HepG2 (cell line): Measurements from ENCODE around the gene VEPH1. TPM values are rescaled to one million over a fixed set of nuclear protein-coding genes. Genes with fewer than 3 reads are reported as not detected.

ENCODE experiments used
- ATAC-seq: fragments of 200-7000 bp; cut with Tn5 transposase; 3 replicates; pipeline ENCODE4 v1.9.1; 2020; ENCODE audit warnings: mild to moderate bottlenecking, moderate library complexity
- BruUV-seq: library from RNA; stranded (reverse); fragments of 400-500 nt; replicated peaks from 2 replicates; lab custom pipeline; 2021; lab: Mats Ljungman, UMichigan
- CTCF ChIA-PET: fragments of 300-600 bp; formaldehyde crosslinking; extraction: SDS; loops from one replicate; lab custom pipeline; 2021; ENCODE audit warnings: low total read pairs, inconsistent platforms, low intra/inter-chr PET ratio; lab: Yijun Ruan, JAX
- POLR2A ChIA-PET: fragments of 350-600 bp; sonication (Branson Sonifier 250); formaldehyde crosslinking; loops from one replicate; lab custom pipeline; 2020; ENCODE audit warnings: antibody characterized with exemption, inconsistent platforms; lab: Yijun Ruan, JAX
- DNase-seq: peaks from one replicate; pipeline ENCODE4 v3.0.0-alpha.2; 2015; ENCODE audit warnings: low spot score
- FAIRE-seq: peaks from 3 replicates; lab custom pipeline; 2011; peaks lifted over from hg19 to GRCh38; lab: Jason Lieb, UNC
- H2AFZ ChIP-seq: one replicate; pipeline ENCODE4 v1.6.1; 2011; ENCODE audit warnings: low read length, inconsistent platforms
- H3K27ac ChIP-seq: fragments of 300-600 bp; 3 replicates; pipeline ENCODE4 v1.8.0; 2011; ENCODE audit warnings: mixed run types, mild to moderate bottlenecking, mixed read lengths, low read length, inconsistent platforms; ENCODE audit not compliant: insufficient read depth; ENCODE audit errors: extremely low read length
- H3K27me3 ChIP-seq, 2 experiments: fragments of 200-600 bp in 1 of 2; 2 replicates in 1 of 2; 3 replicates in 1 of 2; pipeline versions ENCODE4 v1.6.0 to v1.8.0; 2011; ENCODE audit warnings: low read length in 2 of 2, mild to moderate bottlenecking in 2 of 2, moderate library complexity in 2 of 2, inconsistent platforms in 1 of 2; ENCODE audit not compliant: insufficient read depth in 2 of 2, control insufficient read depth in 1 of 2
- H3K36me3 ChIP-seq, 2 experiments: fragments of 200-600 bp in 1 of 2; replicated peaks in 1 of 2; 2 replicates in 1 of 2; 3 replicates in 1 of 2; pipeline versions ENCODE4 v1.5.1 to v1.8.0; 2011; ENCODE audit warnings: low read length in 2 of 2, inconsistent platforms in 1 of 2; ENCODE audit not compliant: insufficient read depth in 2 of 2, control insufficient read depth in 1 of 2
- H3K4me1 ChIP-seq: 2 replicates; pipeline ENCODE4 v1.5.1; 2012; ENCODE audit warnings: low read length, inconsistent platforms; ENCODE audit not compliant: insufficient read depth
- H3K4me2 ChIP-seq: 2 replicates; pipeline ENCODE4 v1.6.0; 2011; ENCODE audit warnings: low read depth, low read length, inconsistent platforms
- H3K4me3 ChIP-seq, 3 experiments: fragments of 200-600 bp in 1 of 3; sonication (generic), shearing (Covaris generic) in 1 of 3; replicated peaks in 1 of 3; 2 replicates each; pipeline ENCODE4 v1.5.1; 2011 to 2016; ENCODE audit warnings: low read length in 3 of 3, inconsistent platforms in 2 of 3, low read depth in 2 of 3, mild to moderate bottlenecking in 2 of 3, control low read depth in 1 of 3, mixed read lengths in 1 of 3; ENCODE audit not compliant: insufficient read depth in 1 of 3
- H3K79me2 ChIP-seq: one replicate; pipeline ENCODE4 v1.6.1; 2011; ENCODE audit warnings: low read length, inconsistent platforms; ENCODE audit not compliant: insufficient read depth
- H3K9ac ChIP-seq: 2 replicates; pipeline ENCODE4 v1.6.0; 2011; ENCODE audit warnings: mild to moderate bottlenecking, low read depth, low read length, inconsistent platforms; ENCODE audit not compliant: insufficient read depth
- H3K9me3 ChIP-seq: 2 replicates; pipeline ENCODE4 v1.5.1; 2012; ENCODE audit warnings: mild to moderate bottlenecking, low read length
- H4K20me1 ChIP-seq: 2 replicates; pipeline ENCODE4 v1.6.0; 2011; ENCODE audit warnings: inconsistent platforms, mild to moderate bottlenecking, low read length, moderate library complexity; ENCODE audit not compliant: insufficient read depth
- CREB3 ChIP-seq: sonication (generic); formaldehyde crosslinking; IDR thresholded peaks from 2 replicates; pipeline ENCODE4 v1.5.0; 2020; ENCODE audit warnings: missing genetic modification reagents
- MAFK ChIP-seq, 2 experiments: IDR thresholded peaks in 1 of 2; conservative IDR thresholded peaks in 1 of 2; 2 replicates each; pipeline ENCODE4 v1.6.1; 2011; ENCODE audit warnings: improper control_type of control experiment in 2 of 2, low read length in 2 of 2
- PBX3 ChIP-seq: sonication (generic); formaldehyde crosslinking; IDR thresholded peaks from 2 replicates; pipeline ENCODE4 v1.8.1; 2023; ENCODE audit warnings: missing genetic modification reagents, inconsistent platforms, borderline replicate concordance
- RBFOX2 ChIP-seq: fragments of 200-400 bp; formaldehyde crosslinking; IDR thresholded peaks from 2 replicates; pipeline ENCODE4 v1.6.1; 2017; ENCODE audit warnings: low read depth, mild to moderate bottlenecking, low read length
- REXO4 ChIP-seq: sonication (generic); formaldehyde crosslinking; IDR thresholded peaks from 2 replicates; pipeline ENCODE4 v1.8.0; 2022; ENCODE audit warnings: missing genetic modification reagents, mild to moderate bottlenecking, borderline replicate concordance
- SMARCE1 ChIP-seq: fragments of 450-650 bp; IDR thresholded peaks from 2 replicates; pipeline ENCODE4 v1.6.1; 2017; ENCODE audit warnings: borderline replicate concordance
- TP53 ChIP-seq: sonication (generic); formaldehyde crosslinking; conservative IDR thresholded peaks from 2 replicates; pipeline ENCODE4 v1.4.0; 2020; ENCODE audit warnings: missing genetic modification reagents
- ZFP36L2 ChIP-seq: sonication (generic); formaldehyde crosslinking; IDR thresholded peaks from 2 replicates; pipeline ENCODE4 v1.4.0; 2020; ENCODE audit warnings: missing genetic modification reagents
- ZNF547 ChIP-seq: sonication (generic); formaldehyde crosslinking; IDR thresholded peaks from 2 replicates; pipeline ENCODE4 v1.5.1; 2020; ENCODE audit warnings: mild to moderate bottlenecking, missing genetic modification reagents
- WGBS: methylation state at CpG from one replicate; pipeline ENCODE4 v1.1.6; 2017; ENCODE audit warnings: low lambda C conversion rate; 5-methylcytosine and 5-hydroxymethylcytosine counted together
- in situ Hi-C: cut with HindIII; loops from 2 replicates; pipeline ENCODE4 v1.10.0; 2017; ENCODE audit warnings: low pct_unique_long_range_greater_than_20kb; ENCODE audit not compliant: extremely low pct_ligation_motif_present
- intact Hi-C: fragments of 100-400 bp; cut with micrococcal nuclease; formaldehyde crosslinking; loops from one replicate; pipeline ENCODE4 v1.10.0; 2022; ENCODE audit not compliant: unreplicated experiment
- polyA plus RNA-seq, 8 experiments: library from polyadenylated mRNA; depleted of rRNA in 3 of 8; stranded (reverse) in 7 of 8; unstranded in 1 of 8; fragments of >200 nt; fragmentation: Illumina TruSeq in 4 of 8; extraction: Trizol in 4 of 8; gene quantifications; 2 replicates each; pipeline versions ENCODE4 v1.2.1 to v1.2.3, GENCODE V29; 2011 to 2016; ENCODE audit warnings: low read depth in 4 of 8, missing spikeins in 1 of 8, mixed read lengths in 1 of 8; ENCODE audit not compliant: insufficient read depth in 1 of 8
- total RNA-seq, 5 experiments: library from RNA; depleted of rRNA; stranded (reverse); fragments of >200 nt; fragmentation: Illumina TruSeq; extraction: Trizol; gene quantifications; 2 replicates each; pipeline ENCODE4 v1.2.3, GENCODE V29; 2016; ENCODE audit warnings: low read depth in 1 of 5

Gene VEPH1
- total and polyA plus RNA-seq, 2 of the 13 experiments (the other 11 are each of a cell fraction or from before 2014, with no cell fraction given), result not detected

GRCh38 chr3:157408499-157409149 is 94.6 kb downstream of the VEPH1 start (continued):
- TF ChIP-seq ZFP36L2 (CRISPR knock-in tag) (no peak), REXO4 (CRISPR knock-in tag) (no peak), TP53 (CRISPR knock-in tag) (no peak), RBFOX2 (no peak), CREB3 (CRISPR knock-in tag) (no peak), ZNF547 (CRISPR knock-in tag) (no peak)

GRCh38 chr3:157407769-157408168 is 95.4 kb downstream of the VEPH1 start:
- Histone ChIP-seq H3K4me2 (no peak overlapping the region), H3K79me2 (no peaks in the 10 kb centered on the region), H4K20me1 (no peaks in the 10 kb centered on the region), H3K4me3 (no peak overlapping the region), H2AFZ (no peak overlapping the region), H3K36me3 (no peaks in the 10 kb centered on the region), H3K27me3 (no peaks in the 10 kb centered on the region), H3K4me1 (no peaks in the 10 kb centered on the region), H3K9ac (no peak overlapping the region), H3K27ac (no peak overlapping the region), H3K9me3 (no peaks in the 10 kb centered on the region)
- 46% methylated on average over 3 of the region's 3 CpGs for WGBS
- CTCF ChIA-PET, result no interaction called here
- BruUV-seq, result no TSS peak
- TF ChIP-seq PBX3 (CRISPR knock-in tag), result no peak
- TF ChIP-seq SMARCE1, result no peak
- TF ChIP-seq MAFK (conservative IDR thresholded peaks at IDR 0.05 in 1 of 2, IDR thresholded peaks at IDR 0.05 in 1 of 2; ENCODE audit: low read length in 2 of 2), result peak in 1 of 2 experiments; percentile 9; a peak in 1 of 4 replicates
- POLR2A ChIA-PET, result no interaction called here
- no peak for FAIRE-seq
- intact Hi-C loops (no loop called here), in situ Hi-C loops (no loop called here)
- ATAC-seq, result no peak
- DNase-seq, result no peak
